Keratinocyte (primary cell): ENCODE data around the gene ACACB. TPM values are rescaled to one million over a fixed set of nuclear protein-coding genes. Genes with fewer than 3 reads are reported as not detected.

ENCODE experiments used
- DNase-seq: peaks from one replicate; pipeline ENCODE4 v3.0.0-alpha.2; 2011; ENCODE audit warnings: low read depth, missing footprints, low spot score
- FAIRE-seq: peaks from 2 replicates; lab custom pipeline; 2011; peaks lifted over from hg19 to GRCh38; lab: Jason Lieb, UNC
- H2AFZ ChIP-seq: 2 replicates; pipeline ENCODE4 v1.6.0; 2012; ENCODE audit warnings: low read length, control low read depth, inconsistent platforms; ENCODE audit not compliant: control insufficient read depth
- H3K27ac ChIP-seq: 2 replicates; pipeline ENCODE4 v1.5.1; 2011; ENCODE audit warnings: low read length; ENCODE audit not compliant: control insufficient read depth, insufficient read depth
- H3K27me3 ChIP-seq: 3 replicates; pipeline ENCODE4 v1.6.0; 2011; ENCODE audit warnings: low read length; ENCODE audit not compliant: control insufficient read depth, insufficient read depth; ENCODE audit errors: extremely low read depth
- H3K36me3 ChIP-seq, 2 experiments: 2 replicates in 1 of 2; 3 replicates in 1 of 2; pipeline ENCODE4 v1.5.1; 2011; ENCODE audit warnings: low read length in 2 of 2, mild to moderate bottlenecking in 1 of 2; ENCODE audit not compliant: control insufficient read depth in 2 of 2, insufficient read depth in 2 of 2; ENCODE audit errors: extremely low read depth in 1 of 2
- H3K4me1 ChIP-seq: 3 replicates; pipeline ENCODE4 v1.5.1; 2011; ENCODE audit warnings: low read length; ENCODE audit not compliant: control insufficient read depth, insufficient read depth; ENCODE audit errors: extremely low read depth
- H3K4me2 ChIP-seq: 3 replicates; pipeline ENCODE4 v1.6.0; 2011; ENCODE audit warnings: low read depth, low read length; ENCODE audit not compliant: control insufficient read depth, insufficient read depth; ENCODE audit errors: extremely low read depth
- H3K4me3 ChIP-seq, 3 experiments: fragments of 200-600 bp in 1 of 3; sonication (generic) in 1 of 3; 2 replicates in 2 of 3; 3 replicates in 1 of 3; pipeline ENCODE4 v1.5.1; 2011 to 2016; ENCODE audit warnings: low read length in 3 of 3, mild to moderate bottlenecking in 3 of 3, control low read depth in 2 of 3, inconsistent platforms in 1 of 3, low read depth in 1 of 3, mixed read lengths in 1 of 3, mixed run types in 1 of 3, moderate library complexity in 1 of 3; ENCODE audit not compliant: control insufficient read depth in 2 of 3, insufficient read depth in 2 of 3; ENCODE audit errors: extremely low read depth in 1 of 3
- H3K79me2 ChIP-seq: 2 replicates; pipeline ENCODE4 v1.6.0; 2012; ENCODE audit warnings: low read length; ENCODE audit not compliant: control insufficient read depth, insufficient read depth
- H3K9ac ChIP-seq: 3 replicates; pipeline ENCODE4 v1.6.0; 2011; ENCODE audit warnings: low read length; ENCODE audit not compliant: control insufficient read depth, insufficient read depth; ENCODE audit errors: extremely low read depth
- H3K9me1 ChIP-seq: 3 replicates; pipeline ENCODE4 v1.6.0; 2011; ENCODE audit warnings: low read length; ENCODE audit not compliant: control insufficient read depth, insufficient read depth; ENCODE audit errors: extremely low read depth
- H3K9me3 ChIP-seq: 2 replicates; pipeline ENCODE4 v1.5.1; 2012; ENCODE audit warnings: low read depth, low read length; ENCODE audit not compliant: control insufficient read depth
- H4K20me1 ChIP-seq: 3 replicates; pipeline ENCODE4 v1.6.0; 2011; ENCODE audit warnings: low read length; ENCODE audit not compliant: control insufficient read depth, insufficient read depth; ENCODE audit errors: extremely low read depth
- CTCF ChIP-seq, 3 experiments: IDR thresholded peaks in 1 of 3; conservative IDR thresholded peaks in 1 of 3; optimal IDR thresholded peaks in 1 of 3; 2 replicates in 2 of 3; 3 replicates in 1 of 3; pipeline versions ENCODE3 to v1.5.1; 2011; ENCODE audit warnings: low read length in 3 of 3, mild to moderate bottlenecking in 3 of 3, moderate library complexity in 2 of 3, control low read depth in 1 of 3, inconsistent platforms in 1 of 3; ENCODE audit not compliant: insufficient read depth in 2 of 3; ENCODE audit errors: extremely low read depth in 1 of 3
- EZH2 ChIP-seq: IDR thresholded peaks from one replicate; pipeline ENCODE4 v1.6.1; 2012; ENCODE audit warnings: inconsistent platforms, mild to moderate bottlenecking, low read length, moderate library complexity
- dilution Hi-C: fragments of 300-500 bp; cut with MboI; formaldehyde crosslinking; loops from one replicate; pipeline ENCODE4 v1.7.0; 2020; ENCODE audit warnings: low sequenced_read_pairs; ENCODE audit not compliant: extremely low pct_ligation_motif_present
- polyA plus RNA-seq, 5 experiments: library from polyadenylated mRNA; depleted of rRNA in 3 of 5; stranded (reverse) in 3 of 5; stranded (forward) in 1 of 5; unstranded in 1 of 5; fragments of >200 nt; gene quantifications; 1 replicate in 1 of 5; 2 replicates in 3 of 5; 3 replicates in 1 of 5; pipeline versions ENCODE4 v1.2.1 to v1.2.3, GENCODE V29; 2011 to 2012; ENCODE audit warnings: missing spikeins in 2 of 5, low read depth in 1 of 5, low replicate concordance in 1 of 5

The ACACB gene
- polyA plus RNA-seq, 1 donor (not counting 4 experiments of a cell fraction or from before 2014, with no cell fraction given): 1.3 TPM

GRCh38 chr12:109275173-109275572, 158.8 kb downstream of the ACACB start:
- no peak for DNase-seq
- Histone ChIP-seq H3K9ac (no peak overlapping the region), H3K9me3 (no peaks in the 10 kb centered on the region), H3K4me2 (no peak overlapping the region), H3K36me3 (no peaks in the 10 kb centered on the region), H3K9me1 (no peaks in the 10 kb centered on the region), H4K20me1 (no peaks in the 10 kb centered on the region), H3K27me3 (no peaks in the 10 kb centered on the region), H3K4me1 (no peaks in the 10 kb centered on the region), H3K4me3 (no peak overlapping the region), H3K27ac (no peak overlapping the region), H3K79me2 (no peaks in the 10 kb centered on the region), H2AFZ (no peak overlapping the region)
- TF ChIP-seq CTCF (optimal IDR thresholded peaks at IDR 0.05 in 1 of 3, IDR thresholded peaks at IDR 0.05 in 1 of 3, conservative IDR thresholded peaks at IDR 0.05 in 1 of 3; ENCODE audit: extremely low read depth in 1 of 3, insufficient read depth in 2 of 3, low read length in 3 of 3) (no peak), EZH2 (no peak)
- FAIRE-seq: no peak
- dilution Hi-C loops: loop anchor here (5.0 kb wide), 1 partner anchor 57 kb away; no protein-coding TSS in a partner anchor

GRCh38 chr12:109276160-109276559, 159.8 kb downstream of the ACACB start:
- dilution Hi-C loops: loop anchor here (5.0 kb wide), 1 partner anchor 56 kb away; no protein-coding TSS in a partner anchor
- Histone ChIP-seq H3K9ac (no peak overlapping the region), H3K4me3 (no peak overlapping the region), H4K20me1 (no peaks in the 10 kb centered on the region), H3K36me3 (no peaks in the 10 kb centered on the region), H3K4me1 (no peaks in the 10 kb centered on the region), H3K27ac (no peak overlapping the region), H2AFZ (no peak overlapping the region), H3K79me2 (no peaks in the 10 kb centered on the region), H3K9me1 (no peaks in the 10 kb centered on the region), H3K27me3 (no peaks in the 10 kb centered on the region), H3K9me3 (no peaks in the 10 kb centered on the region), H3K4me2 (no peak overlapping the region)
- FAIRE-seq (no peak), DNase-seq (no peak)
- no peak for TF ChIP-seq EZH2
- no peak for TF ChIP-seq CTCF (optimal IDR thresholded peaks at IDR 0.05 in 1 of 3, IDR thresholded peaks at IDR 0.05 in 1 of 3, conservative IDR thresholded peaks at IDR 0.05 in 1 of 3; ENCODE audit: extremely low read depth in 1 of 3, insufficient read depth in 2 of 3, low read length in 3 of 3)
